Neural crest cell (in vitro differentiated cells): Measurements from ENCODE around the gene PAX7. TPM values are rescaled to one million over a fixed set of nuclear protein-coding genes. Genes with fewer than 3 reads are reported as not detected.
A peak's percentile ranks its signal among the peaks of the same experiment; 100 is the strongest.

Experiments used
- DNase-seq: peaks from one replicate; pipeline ENCODE4 v3.0.0; 2021; ENCODE audit warnings: low read depth, mixed read lengths, low spot score
- H3K27ac Mint-ChIP-seq: one replicate; pipeline ENCODE4 v1.8.0; 2021; ENCODE audit warnings: mild to moderate bottlenecking, mixed read lengths; ENCODE audit not compliant: unreplicated experiment
- H3K27me3 Mint-ChIP-seq: 2 replicates; pipeline ENCODE4 v1.8.0; 2021; ENCODE audit warnings: low read depth, mild to moderate bottlenecking, mixed read lengths
- H3K36me3 Mint-ChIP-seq: 2 replicates; pipeline ENCODE4 v1.8.0; 2021; ENCODE audit warnings: low read depth, mild to moderate bottlenecking, mixed read lengths
- H3K4me1 Mint-ChIP-seq: 2 replicates; pipeline ENCODE4 v1.8.0; 2021; ENCODE audit warnings: mixed read lengths
- H3K4me3 Mint-ChIP-seq: one replicate; pipeline ENCODE4 v1.8.0; 2021; ENCODE audit warnings: mild to moderate bottlenecking, mixed read lengths
- H3K9me3 Mint-ChIP-seq: 2 replicates; pipeline ENCODE4 v1.8.0; 2021; ENCODE audit warnings: mixed read lengths
- CTCF ChIP-seq: fragments of 200-600 bp; sonication (generic); conservative IDR thresholded peaks from 2 replicates; pipeline ENCODE4 v1.5.0; 2021; ENCODE audit warnings: antibody characterized with exemption, mild to moderate bottlenecking
- total RNA-seq: library from RNA; stranded (reverse); gene quantifications from 2 replicates; pipeline ENCODE4 v1.2.1, GENCODE V29; 2021

Gene PAX7
- total RNA-seq, 1 donor from 2014 or later, result 10.9 TPM

- Mint-ChIP-seq H3K4me3 (peak overlapping the region; percentile 87), H3K4me1 (peaks cover 32% of the 10 kb centered on the region), H3K27ac (no peak overlapping the region), H3K27me3 (peaks cover 100% of the 10 kb centered on the region), H3K9me3 (no peaks in the 10 kb centered on the region), H3K36me3 (no peaks in the 10 kb centered on the region)
- no peak for DNase-seq
- TF ChIP-seq CTCF, result no peak
These were observed 2.1 kb upstream of the PAX7 start for GRCh38 chr1:18628511-18628910.

- TF ChIP-seq CTCF, result no peak
- no peak for DNase-seq
- peaks cover 32% of the 10 kb centered on the region for H3K4me1 Mint-ChIP-seq
- H3K27ac Mint-ChIP-seq, result no peak overlapping the region
- H3K9me3 Mint-ChIP-seq, result no peaks in the 10 kb centered on the region
- H3K4me3 Mint-ChIP-seq, result peak overlapping the region; percentile 87
- H3K27me3 Mint-ChIP-seq, result peaks cover 100% of the 10 kb centered on the region
- H3K36me3 Mint-ChIP-seq, result peaks cover 5% of the 10 kb centered on the region
These were observed 761 bp upstream of the PAX7 start for GRCh38 chr1:18629659-18630510.

GRCh38 chr1:18631496-18632217 is 1.0 kb downstream of the PAX7 start:
- Mint-ChIP-seq H3K36me3 (peaks cover 5% of the 10 kb centered on the region), H3K4me3 (peak overlapping the region; percentile 84), H3K4me1 (peaks cover 45% of the 10 kb centered on the region), H3K9me3 (no peaks in the 10 kb centered on the region), H3K27me3 (peaks cover 100% of the 10 kb centered on the region), H3K27ac (no peak overlapping the region)
- no peak for DNase-seq
- TF ChIP-seq CTCF, result no peak

GRCh38 chr1:18632218-18632588 is 1.6 kb downstream of the PAX7 start:
- H3K27ac Mint-ChIP-seq, result no peak overlapping the region
- DNase-seq, result no peak
- peak overlapping the region; percentile 84 for H3K4me3 Mint-ChIP-seq
- TF ChIP-seq CTCF, result no peak
- peaks cover 5% of the 10 kb centered on the region for H3K36me3 Mint-ChIP-seq
- peaks cover 100% of the 10 kb centered on the region for H3K27me3 Mint-ChIP-seq
- peaks cover 48% of the 10 kb centered on the region for H3K4me1 Mint-ChIP-seq
- H3K9me3 Mint-ChIP-seq, result no peaks in the 10 kb centered on the region

GRCh38 chr1:18632783-18633421 is 2.3 kb downstream of the PAX7 start:
- peak; percentile 31 for DNase-seq
- no peak overlapping the region for H3K27ac Mint-ChIP-seq

More at GRCh38 chr1:18632783-18633421, 2.3 kb downstream of the PAX7 start:
- TF ChIP-seq CTCF, result no peak
- Mint-ChIP-seq H3K9me3 (no peaks in the 10 kb centered on the region), H3K27me3 (peaks cover 100% of the 10 kb centered on the region), H3K4me3 (peak overlapping the region; percentile 84), H3K4me1 (peaks cover 46% of the 10 kb centered on the region), H3K36me3 (peaks cover 5% of the 10 kb centered on the region)
